HG02623 (cell line): ENCODE data around the gene MZT2A.
"Not testable (repeated sequence)": the region's sequence is repeated elsewhere in the genome, so short reads cannot be mapped to it uniquely, and the experiment has no call there.

ENCODE experiments used
- ATAC-seq: cut with Tn5 transposase; IDR thresholded peaks from one replicate; pipeline ENCODE4 v1.9.1; 2021; ENCODE audit warnings: moderate library complexity; ENCODE audit not compliant: unreplicated experiment

MZT2A gene

DNA sequence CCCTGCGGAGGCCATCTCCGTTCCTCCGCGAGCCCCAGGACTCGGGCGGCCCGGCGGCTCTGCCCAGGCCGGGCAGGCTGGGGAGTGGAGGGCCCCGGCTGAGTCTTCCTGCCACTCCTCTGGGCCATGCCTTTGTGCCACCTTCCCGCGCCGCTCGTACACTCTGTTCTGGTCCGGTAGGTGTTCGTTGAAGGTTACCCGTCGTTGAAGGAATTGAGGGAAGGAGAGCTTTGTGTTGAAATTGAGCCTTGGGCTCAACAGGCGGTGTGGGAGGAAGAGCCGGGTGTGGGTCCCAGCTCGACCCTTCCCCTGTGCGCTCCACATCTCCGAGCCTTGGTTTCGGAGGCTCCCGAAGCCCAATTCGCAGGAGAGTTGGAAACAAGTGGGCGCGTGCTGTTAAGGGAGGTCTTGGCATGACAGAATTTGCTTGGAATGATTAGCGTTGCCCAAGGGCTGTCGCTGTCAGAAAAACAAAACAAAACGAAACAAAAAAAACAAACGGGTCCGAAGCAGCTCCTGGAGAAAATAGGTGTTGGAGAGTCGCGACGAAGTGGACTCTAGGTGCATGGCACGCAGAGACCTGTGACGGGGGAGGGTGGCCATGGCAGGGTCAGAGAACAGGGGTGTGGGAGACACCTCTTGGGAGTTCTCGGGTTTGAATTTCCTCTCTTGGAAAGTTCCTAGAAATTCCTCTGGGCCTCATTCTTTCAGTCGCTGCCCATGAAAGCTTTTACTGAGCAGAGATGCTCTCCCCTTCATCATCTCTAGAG is 1.2 kb upstream of the MZT2A start:
- peak; percentile 12 for ATAC-seq

DNA sequence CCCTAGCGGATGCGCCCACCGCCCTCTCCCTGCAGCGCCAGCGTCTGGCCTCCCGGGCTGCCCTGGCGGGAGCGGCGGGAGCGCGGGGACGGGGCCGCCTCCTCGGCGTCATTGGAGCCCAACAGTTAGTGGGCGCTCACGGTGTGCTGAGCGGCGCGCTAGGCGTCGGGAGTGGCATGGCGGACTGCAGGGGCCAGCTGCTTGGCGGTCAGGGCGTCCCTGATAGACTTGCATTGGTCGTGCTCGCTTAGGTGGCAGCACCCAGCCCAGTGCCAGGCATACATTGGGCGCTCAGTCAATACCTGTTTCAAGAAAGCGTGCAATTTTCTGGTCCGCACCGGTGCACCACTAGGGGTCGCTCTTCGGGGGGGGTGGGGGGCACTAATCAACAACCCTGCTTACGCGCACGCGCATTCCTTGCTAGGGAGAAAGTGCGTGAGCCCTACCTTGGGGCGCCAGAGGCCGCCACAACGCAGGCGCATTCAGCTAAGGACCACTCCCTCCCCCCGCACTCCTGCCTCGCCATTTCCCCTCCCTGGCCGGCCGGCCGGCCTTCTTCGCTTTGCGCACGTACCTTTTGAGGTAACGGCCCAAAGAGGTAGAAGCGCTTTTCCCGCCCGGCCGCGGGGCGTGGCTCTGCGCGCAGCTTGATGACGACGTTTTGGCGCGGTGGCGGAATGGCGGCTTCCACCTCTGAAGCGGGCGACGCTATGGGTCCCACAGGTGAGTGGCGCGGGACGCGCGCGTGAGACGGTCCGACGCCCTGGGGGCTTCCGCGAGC is 411 bp upstream of the MZT2A start:
- peak; percentile 65 for ATAC-seq

DNA sequence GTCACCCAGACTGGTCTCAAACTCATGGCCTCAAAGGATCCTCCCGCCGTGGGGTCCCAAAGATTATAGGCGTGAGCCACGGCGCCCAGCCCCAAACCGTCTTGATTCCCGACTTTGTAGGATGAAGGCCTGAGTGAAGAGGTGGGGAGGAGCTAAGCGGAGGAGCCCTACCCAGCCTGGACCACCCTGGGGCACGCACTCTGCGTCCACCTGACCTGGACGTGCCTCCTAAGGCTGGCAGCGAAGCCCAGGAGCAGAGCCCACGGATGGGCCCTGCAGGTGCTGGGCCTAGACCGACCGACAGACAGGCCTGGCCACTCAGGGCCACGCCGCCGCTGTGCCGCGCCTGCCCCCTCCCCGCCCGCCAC is 744 bp downstream of the MZT2A start:
- peak; percentile 3 for ATAC-seq

DNA sequence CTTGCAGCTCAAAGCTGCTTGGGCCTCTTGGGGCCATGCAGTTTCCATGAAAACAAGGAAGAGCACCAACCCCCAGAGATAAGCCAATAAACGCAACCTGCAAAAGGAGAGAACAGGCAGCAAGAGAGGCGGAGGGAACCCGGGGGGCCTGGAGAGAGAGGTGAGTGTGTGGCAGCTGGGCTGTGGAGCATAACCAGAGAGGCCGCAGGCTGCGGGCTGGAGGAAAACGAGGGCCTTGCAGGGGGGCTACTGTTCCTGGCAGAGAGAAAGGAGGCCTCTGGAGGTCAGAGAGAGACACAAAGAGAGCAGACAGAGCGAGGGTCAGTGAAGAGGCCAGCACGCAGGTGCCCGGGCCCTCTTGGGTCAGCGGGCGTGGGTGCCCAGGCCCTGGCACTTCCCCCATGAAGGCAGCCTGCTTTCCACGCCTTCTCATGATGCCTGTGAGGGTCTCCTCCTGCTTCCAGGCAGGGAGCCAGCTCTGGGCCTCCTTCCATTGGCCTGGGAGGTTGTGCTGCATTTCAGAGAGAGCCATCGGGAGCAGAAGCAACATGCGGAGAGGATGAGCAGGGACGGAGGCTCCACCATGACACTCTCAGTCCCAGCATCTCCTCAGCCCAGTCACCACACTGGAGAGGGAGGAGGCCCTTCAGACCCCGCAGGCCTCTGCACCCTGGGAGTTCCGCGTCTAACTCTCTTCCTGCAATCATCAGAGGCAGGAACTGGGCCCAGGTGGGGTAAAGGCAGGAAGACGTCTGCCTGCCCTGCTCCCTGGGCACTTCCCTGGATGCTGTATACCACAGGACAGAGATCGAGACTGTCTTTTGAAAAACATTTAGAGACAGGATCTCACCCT is 1.4 kb downstream of the MZT2A start:
- ATAC-seq, result not testable (repeated sequence)

DNA sequence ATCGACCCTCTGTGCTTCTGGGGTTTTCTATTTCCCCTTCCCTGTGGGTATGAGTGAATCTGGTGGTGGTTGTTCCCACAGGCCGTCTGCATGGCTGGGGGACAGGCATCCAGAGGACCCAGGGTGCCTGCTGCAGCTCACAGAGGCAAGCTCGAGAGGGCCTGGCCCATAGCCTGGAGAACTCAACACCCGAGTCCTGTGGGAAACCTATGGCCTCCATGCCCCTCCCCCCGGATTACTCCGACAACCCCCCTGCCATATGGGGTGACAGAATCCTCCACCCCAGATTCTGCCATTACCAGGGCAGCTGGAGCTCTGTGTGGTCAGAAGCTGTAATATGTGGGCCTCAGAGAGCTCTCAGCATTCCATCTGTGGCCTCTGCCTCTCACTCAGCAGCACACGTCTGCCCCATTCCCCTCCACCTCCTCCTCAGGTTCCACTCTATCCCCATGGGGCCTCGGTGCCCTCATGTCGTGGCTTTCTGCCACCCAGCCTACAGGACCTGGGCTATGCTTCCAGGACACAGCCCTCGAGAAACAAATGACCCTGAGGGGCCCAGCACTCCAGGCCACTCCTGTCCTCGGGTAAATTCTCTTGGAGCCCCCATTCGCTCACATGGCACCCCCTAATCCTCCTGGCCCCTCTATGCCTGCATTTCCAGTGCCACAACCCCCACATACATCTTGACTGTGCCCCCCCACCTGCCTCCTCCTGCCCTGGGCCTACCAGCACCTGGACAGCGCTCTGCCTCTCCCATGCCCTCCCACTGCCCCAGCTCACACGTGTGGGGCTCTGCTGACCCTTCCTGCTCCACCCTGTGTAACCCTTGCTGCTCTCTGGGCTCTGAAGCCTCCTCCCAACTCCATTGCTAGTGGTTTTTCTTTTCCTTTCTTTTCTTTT is 3.6 kb downstream of the MZT2A start:
- no peak for ATAC-seq

DNA sequence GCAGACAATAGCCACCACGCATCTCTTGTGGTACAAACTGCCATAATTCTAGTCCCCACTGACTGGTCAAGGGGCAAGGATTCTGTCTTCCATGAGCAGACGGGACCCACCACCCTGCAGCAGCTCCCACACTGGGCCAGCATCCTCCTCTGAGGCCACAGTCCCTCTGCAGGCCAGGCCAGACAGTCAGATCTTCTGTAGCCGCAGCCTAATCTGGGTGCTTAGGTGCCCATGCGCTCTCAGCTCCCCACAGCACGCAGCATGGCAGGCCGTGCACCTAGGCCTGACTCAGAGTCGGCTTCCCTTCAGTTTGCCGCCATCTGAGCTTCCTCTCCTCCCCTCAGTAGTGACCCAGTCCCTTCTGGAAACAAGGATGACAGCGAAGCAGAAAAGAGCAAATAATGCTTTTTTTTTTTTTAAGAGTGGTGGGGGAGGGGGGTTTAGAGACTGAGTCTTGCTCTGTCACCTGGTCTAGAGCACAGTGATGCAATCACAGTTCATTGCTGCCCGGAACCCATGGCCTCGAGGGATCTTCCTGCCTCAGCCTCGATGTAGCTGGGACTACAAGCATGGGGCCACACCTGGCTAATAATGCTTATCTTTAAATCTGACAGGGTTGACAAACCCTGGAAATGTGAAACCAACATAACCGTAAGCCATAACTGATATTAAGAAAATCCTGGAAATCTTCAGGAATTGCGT is 5.8 kb downstream of the MZT2A start:
- not testable (repeated sequence) for ATAC-seq

DNA sequence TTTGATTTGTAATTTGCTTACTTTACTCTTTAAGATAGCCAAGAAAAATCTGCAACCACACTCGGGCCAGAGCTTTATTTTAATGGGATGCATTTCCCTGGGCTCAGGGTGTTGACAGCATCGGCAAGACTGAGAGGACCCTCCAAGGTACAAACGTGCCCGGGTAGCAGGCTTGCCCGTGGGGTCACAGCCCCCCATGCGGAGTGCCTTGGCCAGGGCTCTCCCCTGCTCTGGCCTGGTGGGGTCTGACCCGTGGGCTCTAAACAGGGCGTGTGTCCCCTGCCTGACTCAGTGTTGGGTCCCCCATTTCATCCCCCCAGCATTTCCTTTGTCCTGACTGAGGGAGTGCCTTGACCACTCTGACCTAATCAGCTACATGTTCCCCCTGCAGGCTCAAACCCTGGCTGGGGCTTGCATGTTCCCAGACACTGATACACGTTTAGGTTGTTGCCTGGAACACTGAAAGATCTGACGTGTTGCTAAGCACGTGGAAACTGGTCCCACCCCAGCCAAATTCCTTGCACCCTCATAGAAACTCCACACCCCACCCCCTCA is 7.2 kb downstream of the MZT2A start:
- not testable (repeated sequence) for ATAC-seq

DNA sequence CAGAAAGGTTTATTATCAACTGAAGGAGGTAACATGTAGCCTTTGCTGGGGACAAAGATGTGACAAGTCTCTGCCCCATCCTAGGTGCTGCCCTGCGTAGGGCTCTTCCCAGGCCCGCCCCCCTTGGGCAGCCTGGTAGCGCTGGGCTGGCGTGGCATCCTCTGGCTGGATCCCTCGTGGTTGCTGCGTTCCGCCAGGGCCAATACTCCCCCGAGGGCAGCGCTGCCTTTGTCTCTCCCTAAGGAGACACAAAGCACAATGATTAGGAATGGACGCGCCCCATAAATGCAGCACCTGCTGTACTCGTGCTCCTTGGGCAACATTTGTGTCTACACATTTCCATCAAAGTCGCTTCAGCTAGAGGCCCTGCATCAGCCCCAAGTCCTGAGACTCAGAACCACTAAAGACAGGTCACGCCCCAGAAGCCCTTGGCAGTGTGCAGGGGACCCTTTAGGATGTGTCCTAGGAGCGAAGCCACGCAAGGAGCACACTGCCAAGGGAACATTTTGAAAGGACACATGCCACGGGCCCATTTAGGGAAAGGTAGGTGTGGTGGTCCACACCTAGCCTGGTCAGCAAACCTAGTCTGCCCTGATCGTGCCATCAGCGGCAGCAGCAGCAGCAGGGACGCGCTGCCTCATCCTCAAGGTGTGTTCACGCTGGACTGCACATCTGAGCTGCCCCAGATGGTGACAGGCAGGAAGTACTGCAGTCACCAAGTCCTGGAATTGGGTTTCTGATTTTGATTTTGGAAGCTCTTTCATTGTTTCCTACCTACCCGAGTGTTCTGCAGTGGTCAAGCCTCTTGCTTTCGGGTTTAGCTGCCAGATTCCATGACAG is 8.0 kb downstream of the MZT2A start:
- not testable (repeated sequence) for ATAC-seq

DNA sequence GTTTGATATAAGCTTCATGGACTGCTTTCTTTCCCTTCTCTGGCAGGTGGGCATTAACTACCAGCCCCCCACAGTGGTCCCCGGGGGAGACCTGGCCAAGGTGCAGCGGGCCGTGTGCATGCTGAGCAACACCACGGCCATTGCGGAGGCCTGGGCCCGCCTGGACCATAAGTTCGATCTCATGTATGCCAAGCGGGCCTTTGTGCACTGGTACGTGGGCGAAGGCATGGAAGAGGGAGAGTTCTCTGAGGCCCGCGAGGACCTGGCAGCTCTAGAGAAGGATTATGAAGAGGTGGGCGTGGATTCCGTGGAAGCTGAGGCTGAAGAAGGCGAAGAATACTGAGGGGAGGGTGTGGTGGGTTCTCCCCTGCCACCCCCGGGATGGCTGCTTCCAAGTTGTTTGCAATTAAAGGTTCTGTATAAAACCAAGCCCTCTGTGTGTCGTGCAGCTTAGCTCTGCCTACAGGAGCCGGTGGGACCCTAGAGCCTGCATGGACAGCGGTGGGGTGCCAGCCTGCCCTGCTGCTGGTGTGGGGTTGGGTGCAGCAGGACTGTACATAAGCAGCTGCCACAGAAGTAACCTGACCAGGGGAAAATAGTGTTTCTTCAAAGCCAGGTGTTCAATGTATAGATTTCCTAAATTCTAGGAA is 9.6 kb downstream of the MZT2A start:
- ATAC-seq, result not testable (repeated sequence)

DNA sequence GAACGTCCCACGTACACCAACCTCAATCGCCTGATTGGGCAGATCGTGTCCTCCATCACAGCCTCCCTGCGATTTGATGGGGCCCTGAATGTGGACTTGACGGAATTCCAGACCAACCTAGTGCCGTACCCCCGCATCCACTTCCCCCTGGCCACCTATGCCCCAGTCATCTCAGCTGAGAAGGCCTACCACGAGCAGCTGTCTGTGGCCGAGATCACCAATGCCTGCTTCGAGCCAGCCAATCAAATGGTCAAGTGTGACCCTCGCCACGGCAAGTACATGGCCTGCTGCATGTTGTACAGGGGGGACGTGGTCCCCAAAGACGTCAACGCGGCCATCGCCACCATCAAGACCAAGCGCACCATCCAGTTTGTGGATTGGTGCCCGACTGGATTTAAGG is 11.8 kb downstream of the MZT2A start:
- not testable (repeated sequence) for ATAC-seq

DNA sequence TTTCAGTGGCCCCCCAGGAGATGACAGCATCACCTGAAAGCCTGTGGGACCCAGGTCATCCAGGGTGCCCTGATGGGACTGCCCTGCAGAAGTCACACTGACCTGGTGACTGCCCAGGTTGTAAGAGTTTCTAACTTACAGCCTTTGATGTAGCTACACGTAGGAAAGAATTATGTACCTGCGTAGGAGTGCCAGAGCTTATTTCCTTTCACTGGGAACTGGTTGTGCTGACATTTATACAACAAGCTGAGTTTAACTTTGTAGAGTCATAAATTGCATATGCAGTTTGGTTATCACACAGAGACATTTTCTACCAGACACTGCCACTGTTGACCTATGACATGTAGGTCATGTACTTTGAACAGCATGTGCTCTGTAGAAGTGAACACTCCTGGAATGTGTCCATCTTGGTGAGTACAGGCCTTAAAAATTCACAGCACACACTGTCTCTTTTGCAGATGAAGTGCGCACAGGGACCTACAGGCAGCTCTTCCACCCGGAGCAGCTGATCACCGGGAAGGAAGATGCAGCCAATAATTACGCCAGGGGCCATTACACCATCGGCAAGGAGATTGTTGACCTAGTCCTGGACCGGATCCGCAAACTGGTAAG is 13.2 kb downstream of the MZT2A start:
- not testable (repeated sequence) for ATAC-seq

DNA sequence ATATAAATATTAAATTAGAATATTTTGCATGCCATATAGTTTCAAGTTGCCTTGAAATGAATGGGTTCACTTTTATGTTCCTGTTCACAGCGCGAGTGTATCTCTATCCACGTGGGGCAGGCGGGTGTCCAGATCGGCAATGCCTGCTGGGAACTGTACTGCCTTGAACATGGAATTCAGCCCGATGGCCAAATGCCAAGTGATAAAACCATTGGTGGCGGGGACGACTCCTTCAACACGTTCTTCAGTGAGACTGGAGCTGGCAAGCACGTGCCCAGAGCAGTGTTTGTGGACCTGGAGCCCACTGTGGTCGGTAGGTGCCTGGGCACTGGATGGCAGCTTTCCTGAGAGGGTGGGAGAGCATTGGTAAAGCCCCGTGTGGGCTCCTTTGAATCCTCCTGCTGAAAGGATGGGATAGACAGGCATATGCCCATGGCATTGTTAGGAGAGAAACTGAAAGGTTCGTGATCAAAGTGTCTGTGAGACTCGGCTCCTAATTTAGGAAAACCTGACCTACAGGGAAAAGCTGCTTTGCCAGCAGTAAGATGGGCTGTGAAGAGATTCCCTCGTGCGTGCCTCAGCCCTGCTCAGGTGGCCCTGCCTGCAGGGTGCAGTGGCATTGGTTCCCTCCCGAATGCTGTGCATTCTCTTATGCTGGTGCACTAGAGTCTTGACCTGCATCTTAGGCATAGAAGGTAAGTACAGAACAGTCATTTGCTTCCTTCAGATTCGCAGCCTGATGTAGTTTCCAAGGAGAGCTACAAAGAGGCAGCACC is 13.9 kb downstream of the MZT2A start:
- ATAC-seq, result not testable (repeated sequence)

DNA sequence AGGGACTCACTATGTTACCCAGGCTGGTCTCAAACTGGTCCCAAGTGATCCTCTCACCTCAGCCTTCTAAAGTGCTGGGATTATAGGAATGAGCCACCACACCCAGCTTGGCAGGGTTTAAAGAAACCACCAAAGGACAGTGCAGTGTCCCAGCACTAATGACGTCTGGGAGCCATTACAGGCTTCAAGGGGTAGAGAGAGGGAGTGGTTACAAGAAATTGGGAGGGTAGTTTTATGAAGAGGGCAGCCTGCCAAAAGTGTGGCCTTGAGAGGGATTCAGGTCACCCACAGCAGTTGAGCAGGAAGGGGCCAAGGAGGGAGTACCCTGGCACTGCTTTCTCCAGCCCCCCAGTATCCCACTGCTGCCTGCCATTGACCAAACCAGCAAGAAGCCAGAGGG is 15.0 kb downstream of the MZT2A start:
- ATAC-seq, result not testable (repeated sequence)

DNA sequence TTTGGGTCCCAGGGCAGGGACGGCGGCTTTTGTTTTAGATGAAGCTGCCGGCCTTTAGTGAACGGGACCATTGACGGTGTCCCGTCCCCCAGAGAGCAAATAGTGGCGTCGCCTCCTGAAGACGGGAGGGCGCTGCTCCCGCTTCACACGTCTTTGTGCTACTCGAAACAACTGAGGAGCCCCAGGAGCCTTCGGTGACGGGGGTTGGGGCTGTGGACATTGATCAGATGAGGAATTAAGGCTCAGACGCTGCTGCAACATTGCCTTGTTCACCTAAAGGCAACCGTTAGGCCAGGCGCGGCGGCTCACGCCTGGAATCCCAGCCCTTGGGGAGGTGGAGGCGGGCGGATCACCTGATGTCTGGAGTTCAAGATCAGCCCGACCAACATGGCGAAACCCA is 15.8 kb downstream of the MZT2A start:
- ATAC-seq, result not testable (repeated sequence)

DNA sequence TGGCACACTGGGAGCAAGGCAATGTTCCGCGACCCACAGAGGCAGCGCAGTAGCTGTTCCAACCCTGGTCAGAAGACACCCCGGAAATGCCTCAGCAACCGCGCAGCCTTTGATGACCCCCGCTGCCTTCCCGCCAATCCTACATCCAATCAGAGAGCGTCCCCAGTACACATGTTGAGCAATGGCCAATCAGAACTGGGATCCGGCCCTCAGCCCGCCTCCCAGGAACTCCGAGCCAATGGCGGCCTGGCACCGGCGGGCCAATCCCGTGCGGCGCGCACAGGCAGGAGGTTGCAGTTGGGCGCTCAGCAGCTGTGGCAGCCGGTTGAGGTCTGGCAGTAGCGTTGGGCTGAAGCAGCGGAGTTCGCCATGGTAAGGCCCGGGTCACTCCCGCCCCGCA is 16.4 kb downstream of the MZT2A start, which contains the start of gene TUBA3D:
TSS of gene TUBA3D (plus strand) at position 289 of the 400 bp plus-strand sequence. CDS start at position 370, 81 bp downstream.
- no peak for ATAC-seq

DNA sequence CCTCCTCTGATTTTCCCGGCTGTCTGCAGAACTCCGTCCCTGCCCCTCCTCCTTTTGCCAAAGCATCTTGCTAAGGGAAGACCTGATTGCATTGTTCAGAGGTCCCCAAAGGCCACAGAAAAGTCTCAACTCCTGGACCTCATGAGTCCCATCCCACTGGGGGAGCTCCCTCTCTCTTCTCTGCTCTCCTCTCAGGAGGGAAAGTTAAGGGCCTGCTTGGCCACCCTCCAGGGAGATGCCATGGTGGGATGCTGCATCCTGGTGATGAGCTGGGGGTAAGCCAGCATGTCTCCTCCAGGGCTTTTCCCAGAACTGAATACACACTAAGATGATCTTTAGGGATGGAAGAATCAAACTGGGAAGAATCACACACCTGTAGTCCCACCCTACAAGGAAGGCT is 18.9 kb downstream of the MZT2A start:
- ATAC-seq, result not testable (repeated sequence)

DNA sequence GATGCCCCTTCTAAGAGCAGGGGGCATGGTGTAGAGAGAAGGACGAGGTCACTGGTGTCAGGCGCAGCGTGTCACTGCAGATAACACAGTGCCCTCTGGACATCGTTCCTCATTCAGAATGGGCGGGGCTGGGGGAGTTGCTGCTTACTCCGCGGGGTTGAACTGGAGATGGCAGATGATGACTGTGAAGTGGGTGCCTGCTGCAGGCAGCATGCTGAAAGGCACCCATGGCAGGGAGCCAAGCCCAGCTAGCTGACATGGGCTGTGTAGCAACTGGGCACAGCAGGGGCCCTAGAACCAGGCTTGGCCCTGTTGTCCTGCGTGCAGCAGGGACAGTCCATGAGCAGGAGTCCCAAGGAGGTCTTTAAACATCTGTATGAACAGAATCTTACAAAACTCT is 20.6 kb downstream of the MZT2A start:
- ATAC-seq, result not testable (repeated sequence)
